Measurements from ENCODE around the gene YRDC.
A peak's percentile ranks its signal among the peaks of the same experiment; 100 is the strongest.

Gene YRDC

GRCh38 chr1:37808369-37809319 lies 636 bp upstream of the YRDC start:
- peak overlapping the region; percentile 86 for H3K9ac ChIP-seq (ENCODE audit: low read length)
- no peaks in the 10 kb centered on the region for H3K9me3 ChIP-seq (replicated peaks; ENCODE audit: insufficient read depth, low read length)
- DNase-seq, result peak; percentile 63
- H3K79me2 ChIP-seq (ENCODE audit: low read length), result peaks cover 52% of the 10 kb centered on the region
- no peaks in the 10 kb centered on the region for H3K9me2 ChIP-seq (replicated peaks; ENCODE audit: insufficient read depth, low read length)
- peak overlapping the region; percentile 65 for H2AFZ ChIP-seq (ENCODE audit: low read length)
- no peaks in the 10 kb centered on the region for H3K27me3 ChIP-seq (replicated peaks; ENCODE audit: insufficient read depth, low read length)
- H3K36me3 ChIP-seq (replicated peaks; ENCODE audit: insufficient read depth, low read length), result 0 out of 2 replicates have a peak, but pooled peaks cover 8% of the 10 kb centered on the region
- peak overlapping the region; percentile 79 for H3K4me3 ChIP-seq (ENCODE audit: low read length)
- peaks cover 14% of the 10 kb centered on the region; the same call in 1 of the 2 replicates for H3K4me1 ChIP-seq (ENCODE audit: low read length)
- H3K4me2 ChIP-seq (ENCODE audit: low read depth, low read length), result peak overlapping the region; percentile 69
- peak overlapping the region; percentile 44; the same call in 1 of the 2 replicates for H3K27ac ChIP-seq (ENCODE audit: low read length)
- TF ChIP-seq CTCF (IDR thresholded peaks at IDR 0.05; ENCODE audit: low read length), result no peak
- TF ChIP-seq EZH2 (optimal IDR thresholded peaks at IDR 0.05; ENCODE audit: low read depth, low read length), result no peak
- TF ChIP-seq EZH2phosphoT487 (IDR thresholded peaks at IDR 0.05; ENCODE audit: low read length), result no peak
- H3F3A ChIP-seq (ENCODE audit: insufficient read depth, low read length), result peaks cover 22% of the 10 kb centered on the region
- H4K20me1 ChIP-seq (ENCODE audit: insufficient read depth, low read length), result peaks cover 12% of the 10 kb centered on the region

GRCh38 chr1:37807220-37807554 lies 821 bp downstream of the YRDC start:
- Histone ChIP-seq H3K9me2 (replicated peaks; ENCODE audit: insufficient read depth, low read length) (no peaks in the 10 kb centered on the region), H3K9me3 (replicated peaks; ENCODE audit: insufficient read depth, low read length) (no peaks in the 10 kb centered on the region), H3K79me2 (ENCODE audit: low read length) (peaks cover 64% of the 10 kb centered on the region), H3K27ac (ENCODE audit: low read length) (peak overlapping the region; percentile 50; the same call in 1 of the 2 replicates), H3K4me3 (ENCODE audit: low read length) (peak overlapping the region; percentile 80), H3K4me2 (ENCODE audit: low read depth, low read length) (peak overlapping the region; percentile 88), H3K36me3 (replicated peaks; ENCODE audit: insufficient read depth, low read length) (0 out of 2 replicates have a peak, but pooled peaks cover 8% of the 10 kb centered on the region), H3K4me1 (ENCODE audit: low read length) (peaks cover 14% of the 10 kb centered on the region; the same call in 1 of the 2 replicates), H3F3A (ENCODE audit: insufficient read depth, low read length) (peaks cover 26% of the 10 kb centered on the region), H3K9ac (ENCODE audit: low read length) (peak overlapping the region; percentile 86), H3K27me3 (replicated peaks; ENCODE audit: insufficient read depth, low read length) (no peaks in the 10 kb centered on the region), H2AFZ (ENCODE audit: low read length) (no peak overlapping the region), H4K20me1 (ENCODE audit: insufficient read depth, low read length) (peaks cover 18% of the 10 kb centered on the region)
- TF ChIP-seq EZH2 (optimal IDR thresholded peaks at IDR 0.05; ENCODE audit: low read depth, low read length), result no peak
- TF ChIP-seq EZH2phosphoT487 (IDR thresholded peaks at IDR 0.05; ENCODE audit: low read length), result no peak
- TF ChIP-seq CTCF (IDR thresholded peaks at IDR 0.05; ENCODE audit: low read length), result no peak
- peak; percentile 15 for DNase-seq

- Histone ChIP-seq H2AFZ (ENCODE audit: low read length) (no peak overlapping the region), H3F3A (ENCODE audit: insufficient read depth, low read length) (peaks cover 18% of the 10 kb centered on the region), H4K20me1 (ENCODE audit: insufficient read depth, low read length) (peaks cover 18% of the 10 kb centered on the region), H3K9me2 (replicated peaks; ENCODE audit: insufficient read depth, low read length) (no peaks in the 10 kb centered on the region), H3K27me3 (replicated peaks; ENCODE audit: insufficient read depth, low read length) (no peaks in the 10 kb centered on the region), H3K4me1 (ENCODE audit: low read length) (peaks cover 8% of the 10 kb centered on the region; the same call in 1 of the 2 replicates), H3K9ac (ENCODE audit: low read length) (no peak overlapping the region), H3K79me2 (ENCODE audit: low read length) (peaks cover 64% of the 10 kb centered on the region), H3K4me3 (ENCODE audit: low read length) (no peak overlapping the region), H3K27ac (ENCODE audit: low read length) (no peak overlapping the region), H3K36me3 (replicated peaks; ENCODE audit: insufficient read depth, low read length) (peaks cover 14% of the 10 kb centered on the region; the same call in 1 of the 2 replicates), H3K4me2 (ENCODE audit: low read depth, low read length) (no peak overlapping the region), H3K9me3 (replicated peaks; ENCODE audit: insufficient read depth, low read length) (no peaks in the 10 kb centered on the region)
- TF ChIP-seq EZH2 (optimal IDR thresholded peaks at IDR 0.05; ENCODE audit: low read depth, low read length) (no peak), CTCF (IDR thresholded peaks at IDR 0.05; ENCODE audit: low read length) (no peak), EZH2phosphoT487 (IDR thresholded peaks at IDR 0.05; ENCODE audit: low read length) (no peak)
- no peak for DNase-seq
These were observed 5.6 kb downstream of the YRDC start for GRCh38 chr1:37802439-37802838.
